Ectodermal cell (in vitro differentiated cells): ENCODE measurements around the gene ARPC1A.
"Not testable (repeated sequence)": the region's sequence is repeated elsewhere in the genome, so short reads cannot be mapped to it uniquely, and the experiment has no call there.

Experiments
- H3K27ac ChIP-seq: 2 replicates; pipeline ENCODE4 v1.7.0; 2013; ENCODE audit warnings: mild to moderate bottlenecking, low read depth, low read length; ENCODE audit not compliant: insufficient read depth, poor library complexity, severe bottlenecking
- H3K27me3 ChIP-seq: 2 replicates; pipeline ENCODE4 v1.7.0; 2013; ENCODE audit warnings: mild to moderate bottlenecking, low read length; ENCODE audit not compliant: insufficient read depth, control insufficient read depth, poor library complexity, severe bottlenecking
- H3K36me3 ChIP-seq: one replicate; pipeline ENCODE4 v1.7.0; 2013; ENCODE audit warnings: low read length; ENCODE audit not compliant: control insufficient read depth, insufficient read depth
- H3K4me1 ChIP-seq: one replicate; pipeline ENCODE4 v1.7.0; 2013; ENCODE audit warnings: low read length; ENCODE audit not compliant: control insufficient read depth, insufficient read depth
- H3K4me3 ChIP-seq: 2 replicates; pipeline ENCODE4 v1.7.0; 2013; ENCODE audit warnings: low read depth, low read length, control low read depth; ENCODE audit not compliant: insufficient read depth
- H3K9me3 ChIP-seq: 2 replicates; pipeline ENCODE4 v1.7.0; 2013; ENCODE audit warnings: mild to moderate bottlenecking, low read length, moderate library complexity; ENCODE audit not compliant: control insufficient read depth
- WGBS, 2 experiments: methylation state at CpG; one replicate each; pipeline ENCODE4 v1.1.7; 2013; ENCODE audit warnings: missing lambda C conversion rate in 2 of 2; 5-methylcytosine and 5-hydroxymethylcytosine counted together

The ARPC1A gene

DNA sequence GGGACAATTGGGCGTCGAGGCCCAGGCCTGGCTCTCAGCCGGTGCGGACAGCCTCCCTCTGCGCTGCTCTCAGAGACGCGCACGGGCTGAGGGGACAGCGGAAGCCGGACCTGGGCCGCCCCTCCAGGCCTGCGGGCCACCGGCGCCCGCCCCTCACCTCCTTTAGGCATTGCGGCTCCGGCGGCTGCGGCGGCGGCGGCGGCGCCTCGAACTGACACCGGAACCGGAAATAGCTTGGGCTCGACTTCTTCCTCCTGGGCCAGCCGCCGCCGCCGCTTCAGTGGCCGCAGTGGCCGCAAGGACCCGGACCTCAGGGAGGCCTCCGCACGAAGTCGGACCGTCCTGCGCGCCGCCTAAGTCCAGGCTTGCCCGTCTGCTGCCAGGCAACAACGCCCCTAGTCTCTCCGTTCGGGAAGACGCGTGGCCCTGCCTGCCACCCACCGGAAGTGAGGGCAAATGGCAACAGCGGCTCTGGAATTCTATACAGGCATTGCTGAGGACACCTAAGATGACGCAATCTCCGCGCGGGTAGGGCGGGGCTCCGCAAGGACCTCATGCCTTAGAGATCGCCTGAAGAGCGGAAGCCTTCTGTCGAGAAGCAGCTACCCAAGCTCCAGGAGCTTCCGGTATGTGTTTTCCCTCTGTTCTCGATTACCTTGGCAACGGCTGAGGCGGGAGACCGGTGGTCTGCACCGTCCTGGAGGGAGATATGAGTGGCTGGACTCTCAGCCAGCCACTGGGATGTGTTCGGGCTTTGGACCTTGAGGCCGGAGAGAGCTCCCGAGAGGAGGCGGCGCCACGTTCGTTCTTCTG, 82.9 kb downstream of the ARPC1A start, which contains the start of the genes BUD31 and PDAP1:
Gene BUD31, plus strand, starts transcription at position 591 of the 813 bp plus-strand sequence. CDS start 2,124 bp downstream, outside the sequence.
Gene PDAP1, minus strand, starts transcription at position 219 of the 813 bp plus-strand sequence. Its CDS starts 49 bp downstream, at position 170.
- H3K9me3 ChIP-seq, result no peaks in the 10 kb centered on the region
- no peaks in the 10 kb centered on the region for H3K27me3 ChIP-seq
- WGBS, 2 experiments, result 0% methylated on average over 72 of the region's 72 CpGs
- peaks cover 30% of the 10 kb centered on the region for H3K36me3 ChIP-seq
- peaks cover 8% of the 10 kb centered on the region for H3K4me1 ChIP-seq
- peak within 1 kb of the TSS; percentile 100 for H3K27ac ChIP-seq
- peak within 1 kb of the TSS; percentile 96 for H3K4me3 ChIP-seq

GRCh38 chr7:99409192-99409572, 83.5 kb downstream of the ARPC1A start:
- Histone ChIP-seq H3K9me3 (no peaks in the 10 kb centered on the region), H3K27ac (peak overlapping the region; percentile 100), H3K36me3 (peaks cover 29% of the 10 kb centered on the region), H3K4me1 (peaks cover 8% of the 10 kb centered on the region), H3K4me3 (peak overlapping the region; percentile 96), H3K27me3 (no peaks in the 10 kb centered on the region)
- 1% methylated on average over 18 of the region's 18 CpGs for WGBS, 2 experiments

DNA sequence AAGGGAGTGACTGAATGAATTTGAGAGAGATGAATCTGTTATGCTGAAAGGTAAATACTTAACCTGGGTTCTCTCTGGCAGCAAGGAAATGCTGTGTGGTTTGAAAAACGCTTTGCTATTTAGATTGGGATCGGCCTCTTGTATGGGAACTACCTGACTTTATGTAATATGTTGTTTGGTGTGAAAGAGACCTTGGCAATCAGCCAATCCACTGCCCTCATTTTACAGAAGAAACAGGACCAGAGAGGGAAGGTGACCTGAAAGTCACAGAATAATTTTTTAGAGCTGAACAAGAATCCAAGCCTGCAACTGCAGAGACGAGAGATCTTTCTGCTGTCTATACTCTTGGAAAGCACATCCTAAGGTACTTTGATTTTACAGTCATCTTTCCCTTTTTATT, 84.1 kb downstream of the ARPC1A start:
- Histone ChIP-seq H3K27ac (no peak overlapping the region), H3K4me3 (peak overlapping the region; percentile 96), H3K9me3 (no peaks in the 10 kb centered on the region), H3K27me3 (no peaks in the 10 kb centered on the region), H3K4me1 (peaks cover 8% of the 10 kb centered on the region), H3K36me3 (peaks cover 29% of the 10 kb centered on the region)
- 80 to 83% methylated on average over 3 of the region's 3 CpGs for WGBS, 2 experiments

DNA sequence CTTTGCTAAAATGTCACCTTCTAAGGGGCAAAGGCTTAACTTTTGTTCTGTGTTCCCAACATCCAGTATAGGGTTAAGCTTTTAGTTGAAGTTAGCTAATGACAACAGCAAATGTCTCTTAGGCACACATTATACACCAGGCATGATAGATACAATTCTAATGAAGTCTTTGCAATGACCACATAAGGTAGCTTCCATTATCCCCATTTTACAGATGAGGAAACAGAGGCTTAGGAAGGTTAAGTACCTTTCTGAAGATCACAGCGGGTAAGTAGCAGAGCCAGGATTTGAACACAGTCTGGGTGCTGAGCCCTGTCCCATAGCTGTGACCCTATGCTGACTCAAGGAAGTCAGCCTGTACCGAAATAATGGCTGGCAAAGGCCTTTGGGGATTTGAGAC, 84.9 kb downstream of the ARPC1A start:
- Histone ChIP-seq H3K27me3 (no peaks in the 10 kb centered on the region), H3K4me1 (peaks cover 8% of the 10 kb centered on the region), H3K4me3 (no peak overlapping the region), H3K9me3 (no peaks in the 10 kb centered on the region), H3K27ac (no peak overlapping the region), H3K36me3 (peaks cover 32% of the 10 kb centered on the region)
- 95% methylated on average over 2 of the region's 2 CpGs for WGBS, 2 experiments

DNA sequence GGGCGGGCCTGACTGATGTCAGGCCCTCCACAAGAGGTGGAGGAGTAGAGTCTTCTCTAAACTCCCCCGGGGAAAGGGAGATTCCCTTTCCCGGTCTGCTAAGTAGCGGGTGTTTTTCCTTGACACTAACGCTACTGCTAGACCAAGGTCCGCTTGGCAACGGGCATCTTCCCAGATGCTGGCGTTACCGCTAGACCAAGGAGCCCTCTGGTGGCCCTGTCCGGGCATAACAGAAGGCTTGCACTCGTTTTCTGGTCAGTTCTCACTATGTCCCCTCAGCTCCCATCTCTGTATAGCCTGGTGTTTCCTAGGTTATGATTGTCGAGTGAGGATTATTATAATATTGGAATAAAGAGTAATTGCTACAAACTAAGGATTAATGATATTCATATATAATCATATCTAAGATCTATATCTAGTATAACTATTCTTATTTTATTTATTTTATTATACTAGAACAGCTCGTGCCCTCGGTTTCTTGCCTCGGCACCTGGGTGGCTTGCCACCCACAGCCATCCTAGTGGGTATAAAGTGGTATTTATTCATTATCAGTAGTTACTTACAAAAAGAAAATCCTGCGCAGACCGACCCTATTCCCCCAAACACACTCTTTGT, 89.9 kb downstream of the ARPC1A start:
- H3K27ac ChIP-seq, H3K9me3 ChIP-seq, H3K4me3 ChIP-seq, H3K4me1 ChIP-seq, H3K27me3 ChIP-seq: not testable (repeated sequence)
- 71% methylated on average over 13 to 14 of the region's 17 CpGs for WGBS, 2 experiments
- peaks cover 59% of the 10 kb centered on the region for H3K36me3 ChIP-seq
